ENCODE data around the gene CNTN4. TPM values are rescaled to one million over a fixed set of nuclear protein-coding genes. Genes with fewer than 3 reads are reported as not detected.

Gene CNTN4
- total and polyA plus RNA-seq, 2 of the 8 experiments (the other 6 are each of a cell fraction or from before 2014, with no cell fraction given), result 0.41 to 2.2 TPM

- TF ChIP-seq YY1 (IDR thresholded peaks at IDR 0.05; ENCODE audit: low read depth, low read length) (no peak), SIX5 (IDR thresholded peaks at IDR 0.05; ENCODE audit: low read depth, low read length) (no peak), KDM4A (IDR thresholded peaks at IDR 0.05; ENCODE audit: low read depth, low read length, severe bottlenecking) (no peak), POLR2AphosphoS5 (IDR thresholded peaks at IDR 0.05; ENCODE audit: low read depth, low read length) (no peak), EZH2 (IDR thresholded peaks at IDR 0.05; ENCODE audit: low read depth, low read length, severe bottlenecking) (no peak), HDAC6 (IDR thresholded peaks at IDR 0.05; ENCODE audit: low read depth, low read length) (no peak)
These were observed 981.6 kb downstream of the CNTN4 start (continued) for GRCh38 chr3:3080309-3080708.
